Cortex of kidney (tissue), 1 donor: ENCODE data around the gene DLG2.

Source experiments
- DNase-seq: peaks from one replicate; lab custom pipeline; 2025; lab: John Stamatoyannopoulos, UW

The DLG2 gene

DNA sequence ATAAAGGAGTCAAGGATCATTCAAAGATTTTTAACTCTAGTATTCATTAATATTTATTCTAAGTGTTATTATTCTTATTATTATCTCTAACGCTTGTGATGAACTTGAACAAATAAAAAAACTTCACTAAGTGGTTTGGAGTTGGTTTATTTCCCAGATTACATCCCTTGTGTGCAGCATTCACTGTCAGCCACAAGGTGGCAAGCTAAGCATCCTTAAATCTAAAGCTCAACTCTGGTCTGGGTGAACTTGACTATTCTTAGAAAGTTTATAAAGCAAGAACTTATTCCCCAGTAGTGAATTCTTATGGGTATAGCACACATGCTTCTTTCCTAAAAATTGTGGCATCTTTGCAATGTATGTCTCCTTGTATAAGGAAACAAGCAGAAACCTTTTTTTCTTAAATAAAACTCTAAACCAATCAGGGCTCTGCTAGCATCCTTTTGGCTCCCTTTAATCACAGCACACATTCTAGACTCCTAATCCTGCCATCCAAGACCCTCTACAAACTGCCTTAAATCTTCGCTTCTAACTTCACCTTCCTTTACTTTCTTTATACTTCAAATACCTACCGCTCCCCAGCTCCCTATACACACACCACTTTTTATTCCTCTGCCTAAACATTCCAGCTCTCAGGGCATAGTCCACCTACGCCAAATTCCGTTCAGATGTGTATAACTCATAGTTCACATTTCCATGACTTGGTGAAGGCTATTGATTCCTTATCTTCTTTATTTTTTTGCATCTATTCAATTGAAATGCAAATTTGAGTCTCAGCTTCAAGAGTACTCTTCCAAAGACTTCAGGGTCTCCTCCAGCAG lies 1068.8 kb downstream of the DLG2 start:
- no peak for DNase-seq

DNA sequence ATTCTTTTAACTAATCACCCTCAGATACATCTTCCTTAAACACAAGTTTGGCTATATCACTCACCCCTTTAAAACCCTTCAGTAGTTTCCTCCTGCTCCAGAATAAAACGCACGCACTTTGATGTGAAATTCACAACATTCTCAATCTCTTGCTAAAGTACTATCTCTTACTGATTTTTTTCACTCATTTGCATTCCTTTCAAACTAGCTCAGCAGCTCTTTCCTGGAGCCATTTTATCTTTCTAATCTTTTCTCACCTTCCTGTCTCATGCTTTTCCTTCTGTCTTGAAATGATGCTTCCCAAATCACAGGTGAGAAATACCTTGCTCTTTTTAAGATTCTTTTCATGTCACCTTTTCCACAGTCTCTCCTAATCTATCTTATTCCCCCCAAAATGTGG lies 1074.4 kb downstream of the DLG2 start:
- DNase-seq = no peak

- DNase-seq = no peak
These were observed 1077.9 kb downstream of the DLG2 start for GRCh38 chr11:84549217-84549616.

GRCh38 chr11:84544566-84544965 lies 1082.6 kb downstream of the DLG2 start:
- no peak for DNase-seq

DNA sequence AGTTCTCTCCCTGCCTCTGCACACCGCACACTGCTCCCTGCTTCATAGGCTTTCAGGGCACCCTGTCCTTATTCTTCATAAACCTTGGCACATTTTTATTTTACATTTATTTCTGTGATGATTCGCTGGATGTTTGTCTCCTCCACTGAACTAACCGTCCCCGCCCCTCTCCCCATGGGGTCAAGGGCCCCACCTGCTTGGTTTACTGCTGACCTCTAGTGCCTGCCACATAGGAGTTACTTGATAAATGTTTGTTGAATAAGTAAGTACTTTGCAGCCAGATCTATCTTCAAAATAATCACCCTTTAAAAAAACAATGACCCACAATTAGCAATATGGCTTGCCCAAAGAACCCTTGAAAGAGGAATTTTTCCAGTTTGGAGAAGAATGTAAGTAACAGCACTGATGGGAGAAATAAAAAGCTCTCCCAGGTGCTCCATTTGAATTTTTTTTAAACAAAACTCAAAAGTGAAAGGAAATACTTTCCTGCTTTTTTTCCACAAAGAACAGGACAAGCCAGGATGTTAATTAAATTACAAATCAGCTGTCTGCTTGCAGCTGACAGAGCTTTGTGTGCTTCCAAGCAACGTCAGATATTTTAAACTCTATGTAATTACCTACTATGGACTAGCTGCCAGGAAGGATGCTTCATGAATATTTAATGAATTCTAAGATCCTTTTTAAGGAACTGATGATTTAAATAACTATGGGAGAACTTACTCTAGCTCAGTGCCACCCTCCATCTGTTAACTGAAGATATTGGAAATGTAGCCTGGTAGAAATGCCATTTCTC lies 1083.6 kb downstream of the DLG2 start:
- no peak for DNase-seq

DNA sequence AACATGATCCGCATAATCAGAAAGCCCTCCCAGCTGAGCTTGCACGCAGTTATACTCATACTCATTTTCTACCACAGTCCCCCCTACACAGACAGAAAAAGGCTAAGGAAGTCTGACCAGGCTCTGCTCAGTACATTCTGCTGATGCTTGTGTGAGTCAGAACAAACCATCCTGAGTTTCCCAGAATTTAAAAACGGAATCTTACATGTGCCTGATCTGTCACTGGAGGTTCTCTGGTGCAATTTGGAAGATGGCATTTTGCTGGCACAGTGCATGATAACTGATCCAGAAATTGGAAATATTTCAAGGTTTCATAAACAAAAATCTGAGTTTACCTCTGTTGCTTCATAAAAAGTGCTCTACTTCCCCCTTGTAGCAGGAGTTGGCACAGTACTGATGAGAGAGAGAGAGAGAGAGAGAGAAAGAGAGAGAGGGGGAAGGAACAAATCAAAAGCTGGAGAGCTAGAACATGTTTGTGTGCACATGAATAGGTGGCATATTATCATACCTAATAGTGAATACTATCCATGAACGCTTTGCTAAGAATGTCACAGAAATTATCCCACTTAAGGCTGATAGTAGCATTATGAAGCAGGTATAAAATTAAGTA lies 1085.3 kb downstream of the DLG2 start:
- no peak for DNase-seq

DNA sequence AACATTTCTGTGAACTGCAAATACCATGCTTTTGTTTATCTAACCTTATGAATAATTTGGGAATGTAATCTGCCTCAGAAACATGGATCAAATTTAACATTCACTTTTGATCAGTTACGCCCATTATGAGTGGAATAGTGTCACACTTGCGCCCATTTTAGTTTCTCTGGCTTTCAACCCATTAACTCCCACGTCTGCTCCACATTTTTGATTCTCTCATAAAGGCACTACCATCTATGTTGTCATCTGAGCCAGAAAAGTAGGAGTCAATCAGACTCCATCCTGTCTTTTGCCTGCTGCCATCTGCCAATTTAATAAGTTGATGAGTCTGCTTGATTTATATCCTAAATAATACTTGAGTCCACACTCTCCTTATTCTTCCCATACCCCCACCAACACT lies 1090.7 kb downstream of the DLG2 start:
- no peak for DNase-seq

- no peak for DNase-seq
These were observed 1094.8 kb downstream of the DLG2 start for GRCh38 chr11:84532364-84532763.

DNA sequence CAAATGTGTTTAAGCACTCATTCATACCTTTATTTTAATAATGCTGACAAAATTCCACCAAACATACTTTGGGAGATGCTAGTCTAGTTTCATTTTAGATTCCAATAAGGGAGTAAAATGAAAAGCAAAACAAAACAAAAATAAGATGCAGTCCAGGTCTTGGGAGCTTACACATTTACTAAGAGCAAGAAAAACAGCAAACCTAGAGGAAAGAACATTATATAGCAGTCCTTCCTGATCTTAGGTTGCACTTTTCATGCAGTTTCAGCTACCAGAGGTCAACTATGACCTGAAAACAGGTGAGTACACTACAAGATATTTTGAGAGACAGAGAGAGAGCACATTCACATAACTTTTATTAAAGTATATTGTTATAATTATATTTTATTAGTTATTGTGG lies 1100.9 kb downstream of the DLG2 start:
- DNase-seq = no peak

DNA sequence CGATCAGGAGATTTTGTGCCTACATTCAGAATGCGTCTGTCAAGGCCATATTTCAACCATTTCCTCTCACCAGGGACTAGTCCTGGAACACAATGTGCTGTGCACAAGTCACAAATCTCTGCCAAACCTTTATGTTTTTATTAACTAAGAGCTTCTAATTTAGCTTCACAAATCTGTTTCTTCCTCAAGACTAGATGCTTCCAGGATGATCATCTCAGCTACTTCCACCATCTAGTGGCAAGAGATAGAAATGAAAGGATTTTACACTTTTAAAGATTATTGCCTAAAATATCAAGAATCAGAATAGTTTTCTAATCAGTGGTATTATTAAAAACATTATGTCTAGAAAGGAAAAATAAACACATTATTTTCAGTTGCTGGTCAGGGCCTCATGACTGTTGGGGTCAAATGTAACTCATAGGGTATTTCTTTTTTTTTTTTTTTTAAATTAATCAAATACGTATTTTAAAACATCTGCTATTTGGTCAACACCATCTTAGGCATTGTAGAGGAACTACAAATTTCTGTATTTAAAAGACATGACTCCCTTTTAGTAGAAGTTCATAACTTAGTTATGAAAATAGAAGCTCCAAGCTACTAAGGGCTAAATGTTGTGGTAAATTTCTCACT lies 1102.6 kb downstream of the DLG2 start:
- DNase-seq = no peak

- DNase-seq = no peak
These were observed 1104.8 kb downstream of the DLG2 start for GRCh38 chr11:84522331-84522730.

DNA sequence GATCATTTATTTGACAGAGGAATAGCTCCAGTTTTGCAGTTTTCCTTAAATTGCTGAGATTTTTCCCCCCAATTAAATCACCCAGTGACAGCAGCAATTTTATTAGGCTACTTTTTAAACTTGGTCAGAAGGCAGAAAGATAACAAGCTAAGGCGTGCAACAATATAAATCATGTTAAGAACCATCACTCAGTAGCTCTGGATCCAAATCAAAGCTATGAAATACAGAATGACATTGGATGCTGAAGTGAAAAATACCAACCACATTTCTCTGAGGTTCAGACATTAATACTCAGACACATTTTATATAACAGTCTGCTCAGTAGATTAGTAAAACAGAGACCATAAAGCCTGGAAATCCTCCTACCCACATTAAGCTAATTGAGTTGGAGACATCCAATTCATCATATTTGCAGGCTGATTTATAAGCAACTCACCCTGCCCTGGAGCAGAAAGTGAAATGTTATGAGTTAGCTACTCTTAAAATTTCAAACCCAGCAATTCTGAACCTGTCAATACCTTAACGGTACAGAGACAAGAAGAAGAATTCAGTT lies 1108.4 kb downstream of the DLG2 start:
- no peak for DNase-seq

DNA sequence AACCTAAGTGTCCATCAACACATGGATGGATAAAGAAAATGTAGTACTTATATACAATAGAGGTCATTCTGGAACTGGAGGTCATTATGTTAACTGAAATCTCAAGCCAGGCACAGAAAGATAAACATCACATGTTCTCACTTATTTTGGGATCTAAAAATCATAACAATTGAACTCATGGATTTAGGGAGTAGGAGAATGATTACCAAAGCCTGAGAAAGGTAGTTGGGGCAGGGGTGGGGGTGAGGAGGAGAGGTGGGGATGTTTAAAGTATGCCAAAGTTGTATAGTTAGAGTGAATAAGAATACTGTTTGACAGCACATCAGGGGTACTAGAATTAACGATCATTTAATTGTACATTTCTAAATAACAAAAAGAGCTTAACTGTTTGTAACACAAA lies 1112.7 kb downstream of the DLG2 start:
- no peak for DNase-seq

DNA sequence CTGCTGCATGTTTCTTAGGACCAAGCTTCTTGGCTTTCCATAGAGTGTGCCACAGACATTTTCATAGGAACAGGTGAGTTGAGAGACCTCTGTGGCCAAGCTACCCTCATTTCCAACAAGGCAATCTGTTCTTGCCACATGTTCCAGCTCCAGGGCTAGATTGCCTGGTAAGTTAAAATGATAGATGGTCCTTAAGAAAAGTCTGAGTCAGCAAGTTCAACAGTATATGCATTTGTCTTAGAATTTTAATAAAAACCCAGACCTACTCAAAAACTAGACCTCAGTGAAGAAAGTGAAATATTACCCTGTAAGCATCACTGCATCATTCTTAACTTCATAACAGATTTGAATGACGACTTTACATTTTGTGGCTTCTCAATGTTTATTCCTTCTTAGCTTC lies 1123.6 kb downstream of the DLG2 start:
- no peak for DNase-seq

DNA sequence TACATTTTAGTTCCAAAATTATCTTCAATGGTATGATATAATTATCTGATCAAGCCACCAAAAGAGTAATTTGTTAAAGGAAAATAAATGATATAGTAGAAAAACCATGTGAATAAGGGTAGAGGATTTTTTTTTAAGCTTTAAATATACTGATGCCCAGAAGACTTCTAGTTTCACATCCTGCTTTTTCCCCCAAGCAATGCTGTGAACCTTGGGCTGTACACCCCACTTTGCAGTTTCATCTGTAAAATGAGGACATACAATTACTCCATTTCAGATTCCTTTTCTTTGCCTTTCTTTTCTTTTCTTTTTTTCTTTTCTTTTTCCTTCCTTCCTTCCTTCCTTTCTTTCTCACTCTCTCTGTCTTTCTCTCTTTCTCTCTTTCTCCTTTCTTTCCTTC lies 1125.4 kb downstream of the DLG2 start:
- no peak for DNase-seq

DNA sequence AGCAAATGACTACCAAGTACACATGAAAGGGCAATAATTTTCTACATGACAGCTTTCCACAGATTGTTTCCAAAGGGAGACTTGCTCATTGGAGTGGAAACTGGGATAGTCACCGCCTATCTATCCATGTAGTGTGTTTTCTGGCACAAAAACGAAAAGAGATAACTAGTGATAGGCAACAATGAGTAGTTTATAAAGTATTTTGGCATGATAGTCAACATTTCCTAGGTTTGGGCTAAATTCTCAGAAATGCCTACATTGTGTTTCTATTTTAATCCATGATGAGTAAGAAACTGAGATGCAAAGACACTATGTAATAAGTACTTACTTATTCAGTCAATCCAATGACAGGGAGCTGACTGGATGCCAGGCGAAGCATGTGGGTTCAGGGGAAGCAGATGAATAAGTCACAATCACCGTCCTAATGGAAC lies 1129.1 kb downstream of the DLG2 start:
- DNase-seq = no peak

DNA sequence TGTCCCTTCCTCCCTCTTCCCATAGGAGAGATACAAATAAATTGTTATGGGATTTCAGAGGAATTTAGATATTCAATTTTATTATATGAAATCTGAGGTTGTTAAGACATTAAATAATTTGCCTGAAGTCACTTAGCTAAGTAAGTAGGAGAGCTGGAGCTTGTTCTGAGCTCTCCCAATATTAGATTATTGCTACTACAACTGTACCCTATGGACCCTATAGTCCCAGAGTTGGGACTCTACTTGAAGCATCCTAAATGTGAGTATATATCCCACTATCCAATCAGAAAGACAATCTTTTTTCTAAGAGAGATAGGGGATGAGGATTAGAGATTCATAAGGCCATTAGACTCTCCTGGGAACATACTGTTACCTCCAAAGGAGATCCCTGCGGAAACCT lies 1130.0 kb downstream of the DLG2 start:
- no peak for DNase-seq

- no peak for DNase-seq
These were observed 1131.0 kb downstream of the DLG2 start for GRCh38 chr11:84496122-84496521.

DNA sequence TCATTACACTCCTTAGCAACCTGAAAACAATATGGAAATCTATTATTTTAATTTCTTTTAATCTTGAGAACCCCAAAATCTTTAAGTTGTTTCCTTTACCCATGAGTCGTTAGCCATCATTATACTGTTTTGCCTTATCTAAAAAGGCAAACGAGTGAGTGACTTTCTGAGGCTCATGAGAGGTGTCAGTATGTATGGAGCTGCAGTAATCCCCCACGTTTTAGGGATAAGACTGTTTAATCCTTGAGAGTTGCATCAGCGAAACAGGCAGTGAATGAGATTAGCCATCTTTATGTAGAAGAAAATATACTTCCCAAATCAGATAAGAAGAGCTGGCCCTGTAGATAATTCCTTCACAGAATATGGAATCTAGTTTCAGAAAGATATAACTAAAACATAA lies 1147.0 kb downstream of the DLG2 start:
- DNase-seq = no peak

DNA sequence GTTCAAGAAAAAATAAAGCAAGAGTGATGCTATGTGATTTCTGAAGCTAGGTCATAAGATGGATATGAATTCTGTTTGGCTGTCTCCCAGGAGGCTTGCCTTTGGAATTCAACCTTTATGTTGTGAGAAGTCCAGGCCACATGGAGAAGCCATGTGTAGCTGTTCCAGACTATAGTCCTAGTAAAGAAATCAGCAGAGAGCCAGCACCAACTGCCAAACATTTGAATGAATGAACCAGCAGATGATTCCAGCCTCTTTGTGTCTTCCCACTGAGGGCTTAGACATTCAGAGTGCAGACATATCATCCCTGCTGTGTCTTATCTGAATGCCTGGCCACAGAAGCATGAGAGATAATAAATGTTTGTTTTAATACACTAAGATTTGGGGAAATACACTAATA lies 1150.6 kb downstream of the DLG2 start:
- no peak for DNase-seq

GRCh38 chr11:84471501-84471900 lies 1155.6 kb downstream of the DLG2 start:
- no peak for DNase-seq

- DNase-seq = no peak
These were observed 1158.9 kb downstream of the DLG2 start for GRCh38 chr11:84468235-84468634.
